Activated naive CD4-positive, alpha-beta T cell (primary cell): ENCODE measurements around the gene EME1.
A peak's percentile ranks its signal among the peaks of the same experiment; 100 is the strongest.
"Not testable (repeated sequence)": the region's sequence is repeated elsewhere in the genome, so short reads cannot be mapped to it uniquely, and the experiment has no call there.

ENCODE experiments used
- DNase-seq, 4 experiments: peaks; one replicate each; lab custom pipeline; 2025; lab: John Stamatoyannopoulos, UW

Gene EME1

DNA sequence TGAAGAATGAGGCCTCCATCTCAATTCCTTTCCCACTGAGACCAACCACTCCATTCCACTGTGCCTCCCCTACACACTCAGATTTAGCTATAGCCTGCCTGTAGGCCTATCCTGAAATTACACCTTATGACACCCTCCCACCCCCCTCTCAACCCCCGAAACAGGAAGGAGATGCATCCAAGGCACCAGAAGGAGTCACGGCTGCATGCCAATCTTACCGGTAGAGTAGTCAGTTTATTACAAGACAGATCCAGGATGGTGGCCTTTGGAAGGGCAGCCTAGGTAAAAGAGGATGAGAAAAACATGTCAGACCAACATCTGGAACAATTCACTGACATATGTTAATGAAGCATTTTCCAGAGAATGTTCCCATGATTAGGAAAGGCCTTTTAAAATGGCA is 21.7 kb downstream of the EME1 start:
- no peak for DNase-seq

DNA sequence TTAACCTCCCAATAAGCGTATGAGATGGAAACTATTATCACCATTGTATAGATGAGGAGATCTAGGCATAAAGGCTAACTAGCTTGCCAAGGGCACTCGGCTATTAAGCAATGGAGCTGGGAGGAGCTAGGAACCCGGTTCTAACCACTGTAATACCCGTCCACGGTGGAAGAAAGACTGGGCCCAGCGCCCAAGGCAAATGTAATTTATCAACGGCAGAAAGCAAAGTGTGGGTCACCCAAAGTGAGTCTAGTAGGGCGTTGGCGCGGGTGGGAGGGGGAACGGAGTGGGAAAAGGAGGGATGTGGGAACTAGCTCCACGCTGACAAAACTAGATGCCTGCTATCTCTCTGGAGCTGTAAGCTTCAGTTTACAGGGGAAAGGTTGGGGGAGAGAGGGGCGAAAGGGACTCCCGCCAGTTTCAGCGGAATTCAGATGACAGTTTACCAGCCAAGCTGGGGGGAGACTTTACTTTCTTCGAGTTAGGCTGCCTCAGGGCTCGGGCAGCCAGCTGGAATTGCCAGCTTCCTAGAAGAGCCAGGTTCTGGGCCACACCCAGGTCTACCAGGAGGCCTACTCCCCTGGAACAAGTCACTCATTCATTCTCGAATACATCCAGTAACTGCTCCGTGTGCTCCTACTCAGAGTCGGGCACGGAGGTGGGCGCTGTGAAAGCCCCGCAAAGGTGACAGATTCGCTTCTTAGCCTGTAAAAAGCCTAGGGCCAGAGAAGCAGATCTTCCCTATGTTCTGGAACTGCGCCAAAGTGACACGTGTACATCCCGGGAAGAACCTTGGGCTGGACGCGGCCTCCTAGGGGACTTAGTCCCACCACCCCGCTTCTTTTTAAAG is 23.5 kb downstream of the EME1 start:
- no peak for DNase-seq

DNA sequence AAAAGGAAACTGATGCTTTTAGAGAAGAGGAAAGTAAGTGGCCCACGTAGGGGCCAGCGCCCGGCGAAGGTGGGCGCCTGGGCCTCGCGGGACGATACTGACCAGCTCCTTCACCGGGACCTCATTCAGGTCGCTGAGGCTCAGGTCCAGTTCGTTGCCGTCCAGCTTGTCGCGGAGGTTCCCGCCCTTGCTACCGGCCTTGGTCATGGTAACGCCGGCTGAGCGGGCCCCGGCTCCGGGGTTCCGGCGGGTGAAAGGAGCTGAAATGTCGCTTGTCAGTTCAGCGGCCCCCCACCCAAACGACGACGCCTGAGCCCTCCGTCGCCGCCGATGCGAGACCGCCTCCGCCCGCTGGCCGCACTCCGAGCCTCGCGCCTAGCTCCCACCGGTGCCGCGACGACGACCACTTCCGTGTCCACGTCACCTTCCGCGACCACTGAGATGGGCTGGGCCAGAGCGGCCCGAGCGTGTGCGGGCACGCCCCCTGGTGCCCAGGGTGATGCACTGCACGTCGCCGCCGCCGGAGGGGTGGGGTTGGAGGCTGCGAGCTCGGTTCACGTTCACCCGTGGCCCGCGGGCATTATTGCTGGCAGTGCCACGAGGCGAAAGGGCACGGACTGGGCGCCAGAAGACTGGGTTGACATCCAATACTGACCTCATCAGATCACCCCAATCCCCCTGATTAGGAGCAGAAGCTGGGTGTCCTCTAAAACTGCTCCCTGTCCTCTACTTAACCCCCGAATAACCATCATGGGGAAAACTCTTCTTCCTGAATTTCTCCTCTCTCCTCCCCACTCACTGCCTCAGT is 24.3 kb downstream of the EME1 start, which contains the start of gene LRRC59:
Gene LRRC59, minus strand, starts transcription at position 413 of the 808 bp plus-strand sequence. Its CDS starts 206 bp downstream, at position 207.
- DNase-seq = peak; percentile 77 to 90 (median 84)

DNA sequence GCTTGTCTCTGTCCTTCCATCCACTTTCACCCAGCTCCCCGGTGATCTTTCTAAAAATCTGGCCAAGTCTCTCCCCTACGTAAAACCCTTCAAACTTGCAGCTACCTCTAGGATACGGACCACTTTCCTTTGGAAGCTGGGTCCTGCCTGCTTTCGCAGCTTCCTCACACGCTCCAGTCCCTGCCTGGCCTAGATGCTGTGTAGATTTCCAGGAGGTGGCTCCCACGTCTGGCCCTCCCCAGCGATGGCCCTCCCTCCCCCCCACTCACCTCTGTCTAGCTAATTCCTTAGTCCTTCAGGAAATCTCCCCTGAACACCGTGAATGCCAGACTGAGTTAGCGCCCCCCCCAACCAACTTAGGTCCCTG is 24.9 kb downstream of the EME1 start:
- no peak for DNase-seq

DNA sequence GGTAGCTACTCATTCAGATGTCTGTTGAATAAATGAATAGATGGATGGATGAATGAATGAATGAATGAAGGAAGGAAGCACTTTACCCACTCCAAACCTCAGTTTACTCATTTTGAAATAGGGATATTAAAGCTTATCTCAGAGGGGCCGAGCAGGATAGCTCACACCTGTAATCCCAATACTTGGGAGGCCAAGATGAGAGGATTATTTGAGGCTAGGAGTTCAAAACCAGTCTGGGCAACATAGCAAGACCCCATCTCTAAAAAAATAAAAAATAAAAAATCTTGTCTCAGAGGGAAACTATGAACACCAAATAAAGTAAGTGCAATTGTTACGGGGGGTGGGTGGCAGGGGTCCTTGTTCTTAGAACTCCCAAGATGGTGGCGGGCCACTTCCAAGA is 25.6 kb downstream of the EME1 start:
- DNase-seq = not testable (repeated sequence)

DNA sequence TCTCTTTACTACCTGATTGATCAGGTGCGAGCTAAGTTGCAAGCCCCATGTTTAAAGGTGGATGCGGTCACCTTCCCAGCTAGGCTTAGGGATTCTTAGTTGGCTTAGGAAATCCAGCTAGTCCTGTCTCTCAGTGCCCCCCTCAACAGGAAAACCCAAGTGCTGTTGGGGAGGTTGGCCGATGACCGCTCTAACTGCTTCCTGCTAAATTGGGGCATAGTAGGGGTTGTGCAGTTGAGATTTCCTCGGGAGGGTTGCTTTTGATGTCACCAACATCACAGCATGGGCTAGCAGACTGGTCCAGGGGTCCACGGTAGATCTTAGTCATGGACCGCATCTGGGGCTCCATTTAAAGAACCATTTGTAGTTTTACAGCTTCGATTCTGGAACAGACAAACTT is 26.6 kb downstream of the EME1 start:
- DNase-seq = not testable (repeated sequence)

DNA sequence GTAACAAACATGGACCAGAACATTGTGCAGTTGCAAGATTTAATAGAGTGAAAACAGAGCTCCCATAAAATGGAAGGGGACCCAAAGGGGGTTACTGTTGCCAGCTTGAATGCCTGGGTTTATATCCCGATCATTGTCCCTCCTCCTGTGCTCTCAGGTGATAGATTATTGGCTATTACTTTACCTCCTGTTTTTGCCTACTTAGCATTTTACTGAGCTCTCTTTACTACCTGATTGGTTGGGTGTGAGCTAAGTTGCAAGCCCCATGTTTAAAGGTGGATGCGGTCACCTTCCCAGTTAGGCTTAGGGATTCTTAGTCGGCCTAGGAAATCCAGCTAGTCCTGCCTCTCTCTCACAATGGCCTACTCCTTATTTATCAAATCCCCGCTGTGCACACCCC is 32.3 kb downstream of the EME1 start:
- not testable (repeated sequence) for DNase-seq

DNA sequence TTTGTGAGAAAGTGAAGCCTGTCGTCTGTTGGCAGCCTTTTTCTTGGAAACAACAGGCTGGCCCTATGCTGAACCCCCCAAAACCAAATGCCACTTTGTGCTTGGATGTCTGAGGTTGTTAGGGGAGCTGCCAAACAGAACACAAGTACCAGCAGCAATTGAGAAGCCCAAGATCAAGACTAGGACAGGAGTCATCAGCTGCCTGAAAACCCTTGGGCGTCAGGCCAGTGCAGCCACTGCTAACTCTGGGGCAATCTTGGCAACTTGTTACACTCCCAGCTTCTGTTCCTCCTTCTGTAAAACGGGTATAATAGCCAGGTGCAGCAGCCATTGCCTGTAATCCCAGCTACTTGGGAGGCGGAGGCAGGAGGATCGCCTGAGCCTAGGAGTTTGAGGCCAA is 33.5 kb downstream of the EME1 start:
- no peak for DNase-seq

DNA sequence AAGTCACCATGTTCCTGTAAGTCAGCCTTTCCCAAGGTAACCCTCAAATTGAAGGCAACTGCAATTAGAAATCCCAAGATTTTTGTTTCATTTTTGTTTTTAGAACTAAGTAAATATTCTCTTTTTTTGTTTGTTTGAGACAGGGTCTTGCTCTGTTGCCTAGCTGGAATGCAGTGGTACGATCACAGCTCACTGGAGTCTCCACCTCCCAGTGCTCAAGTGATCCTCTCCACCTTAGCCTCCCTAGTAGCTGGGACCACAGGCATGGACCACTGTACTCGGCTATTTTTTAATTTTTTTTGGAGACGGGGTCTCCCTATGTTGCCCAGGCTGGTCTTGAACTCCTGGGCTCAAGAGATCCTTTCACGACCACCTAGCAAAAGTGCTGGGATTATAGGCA is 34.9 kb downstream of the EME1 start:
- no peak for DNase-seq

DNA sequence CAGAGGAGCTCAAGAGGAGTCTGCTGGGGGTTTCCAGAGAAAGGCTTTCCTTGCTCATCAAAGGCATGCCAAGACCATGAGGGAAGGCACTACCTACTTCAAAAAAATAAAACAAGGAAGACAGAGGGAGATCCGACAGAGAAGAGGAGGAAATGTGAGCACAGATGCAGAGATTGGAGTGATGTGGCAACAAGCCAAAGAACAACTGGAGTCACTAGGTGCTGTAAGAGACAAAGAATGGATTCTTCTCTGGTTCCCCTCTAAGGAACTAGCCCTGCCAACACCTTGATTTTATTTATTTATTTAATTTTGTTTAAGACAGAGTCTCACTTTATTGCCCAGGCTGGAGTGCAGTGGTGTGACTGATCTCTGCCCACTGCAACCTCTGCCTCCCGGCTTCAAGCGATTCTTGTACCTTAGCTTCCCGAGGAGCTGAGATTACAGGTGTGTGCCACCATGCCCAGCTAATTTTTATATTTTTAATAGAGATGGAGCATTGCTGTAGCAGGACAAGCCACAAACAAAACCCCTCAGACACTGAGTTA is 39.2 kb downstream of the EME1 start:
- DNase-seq = no peak

DNA sequence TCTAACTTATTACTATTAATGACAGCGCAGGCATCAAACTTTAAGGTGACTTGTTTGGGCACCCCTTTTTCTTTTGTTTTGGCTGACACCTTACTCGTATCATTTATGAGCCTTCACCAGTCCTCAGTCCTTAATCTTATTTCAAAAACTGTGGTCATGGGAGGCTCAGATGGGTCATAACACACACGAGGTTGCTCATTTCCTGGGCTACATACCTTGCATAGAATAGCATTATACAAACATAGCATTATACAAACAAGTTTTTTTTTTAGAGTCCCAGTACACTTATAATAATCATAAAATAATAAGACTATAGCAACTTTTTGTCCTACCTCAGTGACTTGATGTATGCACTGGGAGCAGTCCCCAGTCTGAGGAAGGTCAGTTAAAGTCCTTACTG is 41.8 kb downstream of the EME1 start:
- no peak for DNase-seq

DNA sequence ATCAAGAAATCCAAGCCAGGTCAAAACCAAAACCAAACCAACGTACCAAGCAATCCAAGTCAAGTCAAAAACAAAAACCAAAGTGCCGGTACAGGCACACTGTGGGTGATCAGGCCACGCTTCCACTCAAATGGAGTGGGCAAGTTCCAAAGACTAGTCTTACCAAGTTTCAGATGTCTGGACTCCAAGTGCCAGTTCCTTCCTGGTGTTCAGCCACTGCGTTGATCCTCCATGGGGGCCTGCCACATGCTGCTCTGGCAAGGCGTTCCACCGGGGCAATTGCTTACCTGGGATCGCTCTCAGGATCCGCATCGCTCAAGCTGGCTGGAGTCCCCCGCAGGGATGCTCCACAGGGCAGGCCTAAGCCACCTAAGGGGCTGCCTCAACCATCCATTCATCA is 46.5 kb downstream of the EME1 start:
- not testable (repeated sequence) for DNase-seq

DNA sequence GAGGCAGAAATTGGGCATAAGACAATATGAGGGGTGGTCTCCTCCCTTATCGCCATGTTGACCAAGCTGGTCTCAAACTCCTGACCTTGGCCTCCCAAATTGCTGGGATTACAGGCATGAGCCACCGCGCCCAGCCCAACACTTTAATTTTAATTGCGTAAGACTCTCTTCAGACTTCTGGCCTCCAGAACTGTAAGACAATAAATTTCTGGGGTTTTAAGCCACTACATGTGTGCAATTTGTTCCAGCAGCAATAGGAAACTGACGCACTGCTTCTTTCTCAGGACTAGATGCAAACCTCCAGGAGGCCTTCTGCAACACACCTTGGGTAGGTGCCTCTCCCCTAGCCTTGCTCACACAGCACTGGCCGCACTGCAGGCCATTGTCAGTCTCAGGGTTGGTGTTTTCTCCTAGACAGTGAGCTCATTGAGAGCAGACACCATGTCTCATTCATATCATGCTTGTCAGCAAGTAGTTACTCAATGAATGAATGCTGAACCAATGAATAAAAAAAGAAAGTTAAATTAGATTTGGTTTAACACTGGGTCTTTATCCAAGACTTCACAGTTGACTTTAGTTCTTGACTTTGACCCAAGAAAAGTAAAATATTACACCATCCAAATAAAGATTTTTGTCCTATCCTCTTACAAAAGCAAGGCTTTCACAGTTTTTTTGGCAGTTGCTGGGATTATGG is 47.5 kb downstream of the EME1 start:
- no peak for DNase-seq

DNA sequence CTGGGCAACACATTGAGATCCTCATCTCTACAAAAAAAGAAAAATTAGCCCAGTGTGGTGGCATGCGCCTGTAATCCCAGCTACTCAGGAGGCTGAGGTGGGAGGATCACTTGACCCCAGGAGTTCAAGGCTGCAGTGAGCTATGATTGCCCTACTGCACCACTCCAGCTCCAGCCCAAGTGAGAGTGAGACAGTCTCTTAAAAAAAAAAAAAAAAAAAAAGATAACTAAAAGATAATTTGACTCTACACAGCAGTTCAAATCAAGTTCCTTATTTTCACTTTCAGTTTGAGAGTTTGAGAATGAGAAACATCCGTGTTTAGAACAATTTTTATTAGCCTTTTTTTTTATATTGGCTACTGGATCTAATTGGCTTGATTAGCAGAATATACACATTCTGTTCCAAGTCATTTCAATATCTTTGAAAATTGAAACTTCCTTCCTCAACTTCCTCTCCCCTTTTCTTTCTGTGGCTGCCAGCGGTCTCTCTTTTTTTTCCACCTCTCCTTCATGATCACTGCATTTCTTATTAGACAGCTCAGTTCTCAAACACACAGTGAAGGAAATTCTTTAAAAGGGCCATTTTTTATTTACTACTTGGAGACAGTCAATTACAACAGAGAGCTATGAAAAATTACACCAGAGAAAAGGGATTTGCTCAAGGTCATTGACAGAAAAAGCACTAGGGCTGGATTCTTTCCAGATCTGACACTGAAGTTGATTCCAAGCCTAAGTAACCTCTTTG is 48.5 kb downstream of the EME1 start:
- no peak for DNase-seq

DNA sequence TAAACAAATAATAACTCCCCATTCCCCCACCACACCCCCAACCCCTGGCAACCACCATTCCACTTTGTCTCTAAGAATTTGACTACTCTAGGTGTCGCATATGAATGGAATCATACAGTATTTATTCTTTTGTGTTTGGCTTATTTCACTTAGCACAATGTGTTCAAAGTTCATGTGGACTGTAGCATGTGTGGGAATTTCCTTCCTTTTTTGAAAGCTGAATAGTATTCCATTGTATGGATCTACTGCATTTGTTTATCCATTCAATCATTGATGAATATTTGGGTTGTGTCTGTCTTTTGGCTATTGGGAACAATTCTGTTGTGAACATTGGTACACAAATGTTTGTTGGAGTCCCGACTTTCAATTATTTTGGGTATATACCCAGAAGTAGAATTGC is 49.7 kb downstream of the EME1 start:
- DNase-seq = no peak

DNA sequence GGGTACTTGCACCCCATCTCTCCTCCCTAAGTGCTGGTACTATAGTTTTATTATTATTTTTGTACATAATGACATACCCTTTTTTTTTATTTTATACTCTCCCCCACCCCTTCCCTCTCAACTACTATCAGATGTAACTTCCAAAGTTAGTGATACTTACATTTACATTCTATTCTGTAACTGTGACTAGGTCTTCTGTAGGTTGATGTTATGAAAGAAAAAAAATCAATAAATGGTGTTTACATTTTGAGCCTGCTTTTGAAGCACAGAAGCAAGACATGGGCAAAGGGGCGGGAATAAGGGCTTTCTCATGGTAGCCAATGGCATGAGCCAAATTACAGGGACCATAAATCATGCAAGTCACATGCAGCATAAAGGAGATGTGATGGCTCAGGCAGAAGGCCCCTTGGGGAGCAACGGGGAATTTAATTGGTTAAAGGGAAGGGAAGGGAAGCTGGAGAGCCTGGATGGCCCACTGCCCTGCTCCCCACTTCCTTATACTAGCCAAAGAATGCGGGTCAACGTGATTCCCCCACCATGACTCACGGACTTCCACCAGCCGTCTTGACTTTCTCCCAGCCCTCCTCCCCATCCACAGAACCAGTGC is 50.6 kb downstream of the EME1 start:
- DNase-seq = no peak

DNA sequence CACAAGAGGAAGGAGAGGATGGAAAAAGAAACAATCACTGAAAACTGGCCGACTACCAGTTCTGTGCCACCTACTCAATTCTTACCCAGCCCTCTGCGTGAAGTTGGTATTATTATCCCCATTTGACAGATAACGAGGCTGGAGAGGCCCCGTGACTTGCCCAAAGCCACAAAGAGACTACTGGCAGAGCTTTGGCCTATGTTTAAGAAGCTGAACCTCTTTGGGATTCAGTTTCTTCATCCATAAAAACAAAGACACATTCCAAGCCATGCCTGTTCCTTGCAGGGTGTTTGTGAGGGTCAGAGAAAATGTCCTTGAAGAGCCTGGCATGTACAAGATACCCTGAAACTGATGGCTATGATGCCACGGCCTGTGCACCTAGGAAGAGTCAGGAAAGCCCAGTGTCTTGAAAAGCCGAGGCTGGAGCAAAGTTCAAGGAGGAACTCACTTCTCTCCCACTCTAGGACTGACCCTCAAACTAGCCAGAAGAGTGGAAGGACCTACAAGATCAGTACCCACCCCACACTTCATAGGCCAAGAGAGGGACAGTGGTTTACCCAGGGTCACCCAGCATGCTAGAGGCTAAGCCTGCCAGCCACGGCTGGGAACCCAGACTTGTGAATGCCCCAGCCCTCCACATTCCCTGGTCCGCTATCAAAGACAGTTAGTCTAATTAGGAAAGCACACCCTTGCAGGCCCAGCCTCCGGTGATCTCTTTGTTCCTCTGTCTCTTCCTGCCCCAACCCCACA is 51.4 kb downstream of the EME1 start:
- no peak for DNase-seq

DNA sequence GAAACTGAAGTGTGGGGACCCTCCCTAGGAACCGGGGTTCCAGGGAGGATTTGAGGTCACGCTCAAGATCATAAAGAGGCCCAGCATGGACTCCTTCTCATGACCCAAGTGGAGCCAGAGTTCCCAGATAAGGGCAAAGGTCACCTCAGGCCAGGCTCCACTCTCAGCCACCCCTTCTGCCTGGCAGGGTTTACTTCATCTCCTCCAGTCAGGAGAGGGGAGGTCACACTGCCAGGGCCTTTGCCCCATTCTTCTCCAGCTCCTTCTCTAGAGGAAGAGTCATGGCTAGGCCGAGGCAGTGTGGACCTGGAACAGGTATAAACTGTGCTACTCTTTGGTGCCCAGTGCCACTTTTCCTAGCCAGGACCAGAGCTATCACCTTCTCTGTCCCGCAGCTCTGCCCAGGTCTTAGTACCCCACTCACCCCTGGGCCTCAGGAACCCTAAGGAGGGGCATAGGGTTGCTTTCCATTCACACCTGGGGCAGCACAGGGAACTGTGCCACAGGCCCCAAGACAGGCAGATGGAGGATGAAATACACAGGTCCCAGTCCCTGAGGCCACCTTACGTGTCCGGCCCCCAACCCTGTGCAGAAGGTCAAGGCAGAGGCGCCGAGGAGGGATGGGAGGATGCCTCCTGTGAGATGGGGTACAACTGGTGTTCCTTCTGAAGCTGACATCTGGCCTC is 52.1 kb downstream of the EME1 start:
- DNase-seq = no peak

DNA sequence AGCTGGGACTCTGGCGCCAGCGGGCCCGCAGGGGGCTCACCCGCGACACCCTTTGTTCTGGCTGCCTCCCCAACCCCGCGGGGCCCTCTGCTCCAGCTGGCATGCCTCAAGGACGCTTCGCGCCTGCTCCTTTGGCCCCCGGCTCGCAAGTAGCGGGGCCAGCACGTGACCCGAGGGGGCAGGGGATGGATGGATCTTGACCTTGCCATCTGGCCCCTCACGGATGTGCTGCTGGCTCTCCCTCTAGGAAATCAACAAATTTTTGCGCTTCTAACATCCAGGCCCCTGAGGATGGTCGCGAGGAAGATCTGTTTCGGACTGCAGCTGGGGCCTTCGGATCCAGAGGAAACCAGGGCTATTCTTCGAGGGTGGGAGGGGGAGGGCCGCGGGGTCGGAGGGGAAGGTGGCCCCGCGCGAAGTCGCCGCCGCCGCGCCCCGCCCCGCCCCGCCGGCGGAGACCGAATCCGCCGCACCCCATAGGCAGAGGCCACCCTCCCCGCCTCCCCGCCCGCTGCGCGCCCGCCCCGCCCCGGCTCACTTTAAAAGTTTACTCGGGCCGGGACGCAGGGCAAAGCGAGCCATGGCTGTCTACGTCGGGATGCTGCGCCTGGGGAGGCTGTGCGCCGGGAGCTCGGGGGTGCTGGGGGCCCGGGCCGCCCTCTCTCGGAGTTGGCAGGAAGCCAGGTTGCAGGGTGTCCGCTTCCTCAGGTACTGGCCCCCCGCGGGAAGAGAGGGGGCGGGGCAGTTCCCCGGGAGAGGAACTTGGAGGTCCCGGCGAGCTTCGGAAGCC is 52.8 kb downstream of the EME1 start, which contains the start of gene ACSF2:
Gene ACSF2, plus strand, starts transcription at position 537 of the 790 bp plus-strand sequence. Its CDS starts 44 bp downstream, at position 581.
- peak; percentile 18 to 62 (median 38) for DNase-seq
